NCI-H2081 (cell line): ENCODE data around the gene ATG3.
"Not testable (repeated sequence)": the region's sequence is repeated elsewhere in the genome, so short reads cannot be mapped to it uniquely, and the experiment has no call there.

ENCODE experiments used
- DNase-seq, 2 experiments: peaks; one replicate each; lab custom pipeline; 2025; lab: John Stamatoyannopoulos, UW

The ATG3 gene

DNA sequence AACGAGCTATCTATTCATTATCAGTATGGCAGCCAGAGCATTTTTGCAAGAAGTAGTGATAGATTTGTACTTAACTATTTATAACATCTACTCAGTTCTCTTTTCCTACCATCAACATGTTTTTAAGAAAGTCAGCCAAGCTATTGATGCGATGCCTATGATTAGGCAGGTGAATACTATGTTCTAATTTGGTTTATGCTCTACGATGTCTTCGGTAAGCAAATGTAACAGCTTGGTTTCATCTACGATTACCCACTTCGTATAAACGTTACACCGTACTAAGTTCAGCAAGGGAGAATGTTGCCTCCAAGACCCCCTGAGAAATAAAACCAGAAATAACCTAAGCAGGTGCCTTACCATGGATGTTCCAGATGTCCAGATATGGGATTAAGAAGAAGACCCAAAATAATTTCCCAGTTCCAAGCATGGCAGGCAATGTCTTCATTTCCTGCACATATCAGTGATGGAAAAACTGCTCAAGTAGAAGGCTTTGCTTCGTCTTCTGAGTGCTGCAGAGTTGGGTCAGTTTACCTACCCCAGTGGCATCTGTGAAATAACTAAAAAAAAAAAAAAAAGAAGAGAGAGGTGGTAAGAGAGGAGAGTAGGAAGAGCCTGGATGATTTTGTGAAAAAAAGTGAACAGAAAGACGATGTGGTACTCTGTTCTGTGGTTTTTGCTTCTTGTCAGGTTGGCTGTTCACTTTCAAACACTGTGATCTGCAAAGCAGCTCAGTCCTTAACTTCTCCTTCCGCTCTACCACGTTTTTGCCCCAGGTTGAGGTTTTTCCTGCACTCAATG, 62.6 kb downstream of the ATG3 start, which contains the start of gene BTLA:
TSS of gene BTLA (minus strand) at position 559 of the 798 bp plus-strand sequence. CDS start at position 445, 114 bp downstream.
- no peak for DNase-seq

DNA sequence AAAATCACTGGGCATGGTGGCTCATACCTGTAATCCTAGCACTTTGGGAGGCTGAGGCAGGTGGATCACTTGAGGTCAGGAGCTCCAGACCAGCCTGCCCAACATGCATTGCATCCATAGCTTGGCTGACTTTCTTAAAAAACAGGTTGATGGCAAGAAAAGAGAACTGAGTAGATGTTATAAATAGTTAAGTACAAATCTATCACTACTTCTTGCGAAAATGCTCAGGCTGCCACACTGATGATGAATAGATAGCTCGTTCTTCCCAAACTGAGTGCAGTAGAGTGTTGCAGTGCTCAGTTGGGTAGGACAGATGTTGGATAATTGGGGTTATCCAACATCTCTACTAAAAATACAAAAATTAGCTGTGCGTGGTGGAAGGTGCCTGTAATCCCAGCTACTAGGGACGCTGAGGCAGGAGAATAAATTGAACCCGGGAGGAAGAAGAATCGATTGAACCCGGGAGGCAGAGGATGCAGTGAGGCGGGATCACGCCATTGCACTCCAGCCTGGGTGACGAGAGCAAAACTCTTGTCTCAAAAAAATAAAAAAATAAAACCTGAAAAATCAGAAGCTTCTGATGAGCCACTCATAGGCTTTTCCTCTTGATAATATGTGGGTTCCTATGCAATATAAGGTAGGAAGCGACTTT, 63.7 kb downstream of the ATG3 start:
- DNase-seq, result no peak

GRCh38 chr3:112496366-112497067, 65.2 kb downstream of the ATG3 start:
- no peak for DNase-seq

DNA sequence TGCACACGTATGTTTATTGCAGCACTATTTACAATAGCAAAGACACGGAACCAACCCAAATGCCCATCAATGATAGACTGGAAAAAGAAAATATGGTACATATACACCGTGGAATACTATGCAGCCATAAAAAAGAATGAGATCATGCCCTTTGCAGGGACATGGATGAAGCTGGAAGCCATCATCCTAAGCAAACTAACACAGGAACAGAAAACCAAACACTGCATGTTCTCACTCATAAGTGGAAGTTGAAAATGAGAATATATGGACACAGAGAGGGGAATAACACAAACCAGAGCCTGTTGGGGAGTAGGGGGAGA, 67.4 kb downstream of the ATG3 start:
- DNase-seq, result not testable (repeated sequence)

- DNase-seq, result no peak
Observed at GRCh38 chr3:112492124-112492523, 69.6 kb downstream of the ATG3 start.

GRCh38 chr3:112491373-112491772, 70.4 kb downstream of the ATG3 start:
- no peak for DNase-seq

GRCh38 chr3:112489674-112490479, 71.9 kb downstream of the ATG3 start:
- no peak for DNase-seq

DNA sequence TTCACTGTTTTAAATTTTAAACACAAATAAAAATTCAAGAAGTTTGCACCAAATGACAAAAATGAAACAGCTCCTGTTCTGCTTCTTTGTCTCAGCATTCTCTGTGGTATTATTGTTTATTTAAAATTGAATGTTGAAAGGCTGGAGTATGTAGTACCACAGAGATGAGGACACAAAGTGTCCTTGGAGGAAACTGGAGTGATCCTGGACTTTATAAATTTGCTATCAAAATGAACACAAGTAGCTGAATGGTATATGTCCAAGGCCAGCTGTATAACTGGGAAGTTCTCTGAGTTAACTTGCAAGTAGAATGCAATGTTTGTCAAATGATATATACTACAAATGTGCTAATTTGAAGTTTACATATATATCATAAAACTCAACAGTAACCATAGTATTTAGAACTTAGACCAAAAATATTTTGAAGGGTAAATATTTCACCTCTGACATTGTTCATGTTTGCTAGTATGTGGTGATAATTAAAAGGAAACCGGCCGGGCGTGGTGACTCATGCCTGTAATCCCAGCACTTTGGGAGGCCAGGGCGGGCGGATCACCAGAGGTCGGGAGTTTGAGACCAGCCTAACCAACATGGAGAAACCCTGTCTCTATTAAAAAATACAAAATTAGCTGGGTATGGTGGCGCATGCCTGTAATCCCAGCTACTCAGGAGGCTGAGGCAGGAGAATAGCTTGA, 74.8 kb downstream of the ATG3 start:
- DNase-seq, result no peak

DNA sequence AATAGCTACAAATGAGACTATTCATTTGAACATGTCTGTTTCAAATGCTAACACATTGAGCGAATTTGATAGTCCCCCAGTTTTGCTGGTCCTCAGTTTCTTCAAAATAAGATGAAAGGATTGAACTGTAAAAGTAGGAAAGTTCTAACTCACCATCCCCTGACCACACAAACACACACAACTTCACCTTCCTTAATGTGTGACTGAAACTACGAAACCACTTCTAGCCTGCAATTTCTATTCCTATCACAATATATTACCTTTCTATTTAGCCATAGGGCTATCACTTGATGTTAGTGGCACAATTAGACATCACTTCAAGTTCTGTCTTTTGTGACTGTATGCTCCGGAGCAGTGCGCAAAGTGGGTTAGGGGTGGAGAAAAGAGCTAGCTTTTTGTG, 77.4 kb downstream of the ATG3 start:
- DNase-seq, result no peak

DNA sequence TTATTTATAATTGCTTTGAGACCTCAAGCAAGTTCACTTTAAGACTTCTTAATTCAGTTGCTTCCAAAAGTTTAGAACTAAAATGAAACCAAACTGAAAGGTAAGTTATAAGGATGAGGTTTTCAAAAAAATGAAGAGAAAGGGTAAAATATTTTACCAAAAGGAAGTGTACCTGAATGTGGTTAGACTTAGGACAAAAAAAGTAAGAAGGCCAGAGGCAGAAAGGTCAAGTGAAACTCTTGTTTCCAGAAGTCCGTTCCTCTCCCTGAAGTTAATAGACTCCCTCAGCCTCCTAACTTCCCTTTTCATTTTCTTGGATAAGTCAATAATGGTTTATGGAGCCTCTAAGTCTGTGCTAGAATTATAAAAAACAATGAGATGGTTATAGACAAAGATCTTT, 79.1 kb downstream of the ATG3 start:
- no peak for DNase-seq
